Camera-type eye (tissue), 1 donor: ENCODE measurements around the gene USP17L28. TPM values are rescaled to one million over a fixed set of nuclear protein-coding genes. Genes with fewer than 3 reads are reported as not detected.

Experiments used
- total RNA-seq: library from RNA; depleted of rRNA; stranded (reverse); fragments of >200 nt; gene quantifications from one replicate; pipeline ENCODE4 v1.2.3, GENCODE V29; 2014

USP17L28 gene
- not detected for total RNA-seq

GRCh38 chr4:9348593-9348992 is at the start of gene USP17L28:
USP17L28 (plus strand) TSS chr4:9348893; CDS start chr4:9348893, 0 bp downstream.

GRCh38 chr4:9324865-9325264 is 23.8 kb upstream of the USP17L28 start, which contains the start of gene USP17L24:
USP17L24 (plus strand) TSS chr4:9325165; CDS start chr4:9325165, 0 bp downstream.

GRCh38 chr4:9329611-9330010 is 19.1 kb upstream of the USP17L28 start, which contains the start of gene USP17L25:
USP17L25 (plus strand) TSS chr4:9329911; CDS start chr4:9329911, 0 bp downstream.

GRCh38 chr4:9334358-9334757 is 14.3 kb upstream of the USP17L28 start, which contains the start of gene USP17L26:
USP17L26 (plus strand) TSS chr4:9334658; CDS start chr4:9334658, 0 bp downstream.

GRCh38 chr4:9339103-9339502 is 9.6 kb upstream of the USP17L28 start, which contains the start of gene USP17L5:
USP17L5 (plus strand) TSS chr4:9339403; CDS start chr4:9339403, 0 bp downstream.

GRCh38 chr4:9343848-9344247 is 4.8 kb upstream of the USP17L28 start, which contains the start of gene USP17L27:
USP17L27 (plus strand) TSS chr4:9344148; CDS start chr4:9344148, 0 bp downstream.

GRCh38 chr4:9353338-9353737 is 4.6 kb downstream of the USP17L28 start, which contains the start of gene USP17L29:
USP17L29 (plus strand) TSS chr4:9353638; CDS start chr4:9353638, 0 bp downstream.

GRCh38 chr4:9362829-9363228 is 14.1 kb downstream of the USP17L28 start, which contains the start of gene USP17L30:
USP17L30 (plus strand) TSS chr4:9363129; CDS start chr4:9363129, 0 bp downstream.

Other genes starting within 250 kb of the USP17L28 start
- not detected for gene FAM90A26, start 178.5 kb upstream of the USP17L28 start, total RNA-seq
- not detected for gene USP17L10, start 138.2 kb upstream of the USP17L28 start, total RNA-seq
- gene USP17L11, start 133.5 kb upstream of the USP17L28 start, total RNA-seq = not detected
- gene USP17L12, start 128.7 kb upstream of the USP17L28 start, total RNA-seq = not detected
- not detected for gene USP17L13, start 124.0 kb upstream of the USP17L28 start, total RNA-seq
- gene USP17L15, start 114.5 kb upstream of the USP17L28 start, total RNA-seq = not detected
- gene USP17L17, start 105.0 kb upstream of the USP17L28 start, total RNA-seq = not detected
- gene USP17L18, start 100.3 kb upstream of the USP17L28 start, total RNA-seq = not detected
- gene USP17L19, start 95.5 kb upstream of the USP17L28 start, total RNA-seq = not detected
- not detected for gene USP17L20, start 90.8 kb upstream of the USP17L28 start, total RNA-seq
- not detected for gene USP17L21, start 86.0 kb upstream of the USP17L28 start, total RNA-seq
- gene USP17L22, start 81.3 kb upstream of the USP17L28 start, total RNA-seq = not detected
- not detected for gene USP17L24, start 23.7 kb upstream of the USP17L28 start, total RNA-seq
- not detected for gene USP17L25, start 19.0 kb upstream of the USP17L28 start, total RNA-seq
- not detected for gene USP17L26, start 14.2 kb upstream of the USP17L28 start, total RNA-seq
- not detected for gene USP17L5, start 9.5 kb upstream of the USP17L28 start, total RNA-seq
- not detected for gene USP17L27, start 4.7 kb upstream of the USP17L28 start, total RNA-seq
- gene USP17L29, start 4.7 kb downstream of the USP17L28 start, total RNA-seq = not detected
- not detected for gene USP17L30, start 14.2 kb downstream of the USP17L28 start, total RNA-seq
- not detected for gene DEFB131A, start 95.5 kb downstream of the USP17L28 start, total RNA-seq